K562 (cell line): ENCODE measurements around the gene HLA-DOA. TPM values are rescaled to one million over a fixed set of nuclear protein-coding genes. Genes with fewer than 3 reads are reported as not detected.
A peak's percentile ranks its signal among the peaks of the same experiment; 100 is the strongest.

Source experiments
- ATF1 ChIP-seq, 2 experiments: fragments of 450-650 bp in 1 of 2; IDR thresholded peaks; 2 replicates each; pipeline ENCODE4 v1.6.1; 2016; ENCODE audit warnings: missing compliant biosample characterization in 1 of 2, missing genetic modification characterization in 1 of 2
- DDX20 ChIP-seq: fragments of 450-650 bp; IDR thresholded peaks from 2 replicates; pipeline ENCODE4 v1.6.1; 2016; ENCODE audit warnings: missing genetic modification characterization, low read depth, mild to moderate bottlenecking, missing compliant biosample characterization, moderate library complexity
- ELF2 ChIP-seq: fragments of 250-450 bp; sonication (Bioruptor Pico); IDR thresholded peaks from 2 replicates; pipeline ENCODE4 v1.5.0; 2021; ENCODE audit warnings: mild to moderate bottlenecking
- ETV5 ChIP-seq: sonication (generic); formaldehyde crosslinking; IDR thresholded peaks from 2 replicates; pipeline ENCODE4 v1.4.0; 2020; ENCODE audit warnings: low read depth, mild to moderate bottlenecking, missing genetic modification reagents
- FOXO4 ChIP-seq: fragments of 450-650 bp; formaldehyde crosslinking; IDR thresholded peaks from 2 replicates; pipeline ENCODE4 v1.4.0; 2020; ENCODE audit warnings: mild to moderate bottlenecking, moderate library complexity
- GTF2B ChIP-seq: IDR thresholded peaks from 2 replicates; pipeline ENCODE4 v1.6.1; 2011; ENCODE audit not compliant: insufficient read length; ENCODE audit errors: extremely low read depth
- LARP7 ChIP-seq: fragments of 450-650 bp; IDR thresholded peaks from 2 replicates; pipeline ENCODE4 v1.6.1; 2016
- NUFIP1 ChIP-seq: fragments of 450-650 bp; IDR thresholded peaks from 2 replicates; pipeline ENCODE4 v1.6.1; 2018; ENCODE audit not compliant: partially characterized antibody
- POLR2AphosphoS5 ChIP-seq: IDR thresholded peaks from 2 replicates; pipeline ENCODE4 v1.6.1; 2011; ENCODE audit warnings: mild to moderate bottlenecking, low read depth, low read length, moderate library complexity; ENCODE audit not compliant: control insufficient read depth, insufficient read depth
- TCF3 ChIP-seq: sonication (generic); formaldehyde crosslinking; IDR thresholded peaks from 2 replicates; pipeline ENCODE4 v1.4.0; 2020; ENCODE audit warnings: mild to moderate bottlenecking, missing genetic modification reagents
- YBX1 ChIP-seq: fragments of 450-650 bp; IDR thresholded peaks from 2 replicates; pipeline ENCODE4 v1.7.1; 2016; ENCODE audit warnings: mild to moderate bottlenecking
- ZNF124 ChIP-seq: sonication (generic); formaldehyde crosslinking; IDR thresholded peaks from 2 replicates; pipeline ENCODE4 v1.8.1; 2022; ENCODE audit warnings: missing genetic modification reagents
- ZNF133 ChIP-seq: fragments of 250-450 bp; sonication (Bioruptor Pico); IDR thresholded peaks from 2 replicates; pipeline ENCODE4 v1.4.0; 2020; ENCODE audit warnings: mild to moderate bottlenecking
- ZNF134 ChIP-seq: fragments of 250-450 bp; sonication (Bioruptor Pico); conservative IDR thresholded peaks from 2 replicates; pipeline ENCODE4 v1.4.0; 2020
- ZNF311 ChIP-seq: fragments of 250-450 bp; sonication (Bioruptor Pico); IDR thresholded peaks from 2 replicates; pipeline ENCODE4 v1.4.0; 2020; ENCODE audit warnings: mild to moderate bottlenecking, moderate library complexity
- ZNF318 ChIP-seq, 2 experiments: fragments of 450-650 bp; IDR thresholded peaks; 2 replicates each; pipeline ENCODE4 v1.6.1; 2016; ENCODE audit warnings: mild to moderate bottlenecking in 2 of 2, borderline replicate concordance in 1 of 2, low read depth in 1 of 2, moderate library complexity in 1 of 2
- ZNF644 ChIP-seq: fragments of 200-800 bp; sonication (Bioruptor generic); IDR thresholded peaks from 2 replicates; pipeline ENCODE4 v1.6.1; 2016; ENCODE audit warnings: low read depth, missing genetic modification characterization, missing compliant biosample characterization
- ZNF75A ChIP-seq: fragments of 450-650 bp; formaldehyde crosslinking; IDR thresholded peaks from 2 replicates; pipeline ENCODE4 v1.4.0; 2020; ENCODE audit warnings: mild to moderate bottlenecking
- ZZZ3 ChIP-seq: fragments of 450-650 bp; IDR thresholded peaks from 2 replicates; pipeline ENCODE4 v1.6.1; 2016; ENCODE audit warnings: antibody characterized with exemption, mild to moderate bottlenecking, moderate library complexity
- polyA plus RNA-seq, 8 experiments: library from polyadenylated mRNA; depleted of rRNA in 4 of 8; stranded (reverse) in 5 of 8; unstranded in 3 of 8; fragments of >200 nt; fragmentation: Nextera tagmentation in 2 of 8; fragmentation: Illumina TruSeq in 1 of 8; extraction: Ambion mirVana in 2 of 8; extraction: Trizol in 1 of 8; gene quantifications; 2 replicates each; pipeline versions ENCODE4 v1.2.1 to v1.2.3, GENCODE V29; 2011 to 2014; ENCODE audit warnings: inconsistent platforms in 1 of 8, missing spikeins in 1 of 8
- total RNA-seq, 7 experiments: library from RNA; depleted of rRNA in 6 of 7; stranded (reverse); fragments of >200 nt in 6 of 7; fragmentation: Illumina TruSeq in 2 of 7; extraction: Trizol in 2 of 7; gene quantifications; 2 replicates each; pipeline versions ENCODE4 v1.2.1 to v1.2.3, GENCODE V29; 2011 to 2021; ENCODE audit warnings: low replicate concordance in 1 of 7

HLA-DOA gene
- total and polyA plus RNA-seq, 9 of the 15 experiments (the other 6 are each of a cell fraction or from before 2014, with no cell fraction given), result 0.07 TPM; not detected in 8

GRCh38 chr6:32968867-32969684, 40.3 kb downstream of the HLA-DOA start (continued):
- no peak for TF ChIP-seq DDX20
- TF ChIP-seq ZNF124 (CRISPR knock-in tag), result no peak
- no peak for TF ChIP-seq LARP7
- TF ChIP-seq ZNF75A, result no peak
- peak; percentile 5; the same call in 1 of the 2 replicates for TF ChIP-seq ZNF644 (tag)
- no peak for TF ChIP-seq ETV5 (CRISPR knock-in tag)
- TF ChIP-seq POLR2AphosphoS5, result peak; percentile 47
- no peak for TF ChIP-seq ZNF318 (IDR thresholded peaks at IDR 0.05; ENCODE audit: borderline replicate concordance in 1 of 2, low read depth in 1 of 2)
- no peak for TF ChIP-seq FOXO4 (CRISPR knock-in tag)
- no peak for TF ChIP-seq ZNF134 (CRISPR knock-in tag)
- no peak for TF ChIP-seq ZZZ3
- no peak for TF ChIP-seq YBX1
- no peak for TF ChIP-seq TCF3
- TF ChIP-seq ATF1 (CRISPR knock-in tag; IDR thresholded peaks at IDR 0.05), result no peak; the same call in 1 of the 2 replicates
- no peak; the same call in 1 of the 2 replicates for TF ChIP-seq ATF1 (tag; IDR thresholded peaks at IDR 0.05)
- no peak for TF ChIP-seq ZNF311 (CRISPR knock-in tag)
- TF ChIP-seq ELF2 (CRISPR knock-in tag), result no peak
- no peak for TF ChIP-seq ZNF133 (CRISPR knock-in tag)
- peak; percentile 51 for TF ChIP-seq NUFIP1
- no peak for TF ChIP-seq GTF2B
